GOT3 (cell line): ENCODE data around the gene ARID5A.
"Not testable (repeated sequence)": the region's sequence is repeated elsewhere in the genome, so short reads cannot be mapped to it uniquely, and the experiment has no call there.

Experiments
- DNase-seq: peaks from one replicate; lab custom pipeline; 2025; ENCODE audit warnings: mixed read lengths; lab: John Stamatoyannopoulos, UW

The ARID5A gene

DNA sequence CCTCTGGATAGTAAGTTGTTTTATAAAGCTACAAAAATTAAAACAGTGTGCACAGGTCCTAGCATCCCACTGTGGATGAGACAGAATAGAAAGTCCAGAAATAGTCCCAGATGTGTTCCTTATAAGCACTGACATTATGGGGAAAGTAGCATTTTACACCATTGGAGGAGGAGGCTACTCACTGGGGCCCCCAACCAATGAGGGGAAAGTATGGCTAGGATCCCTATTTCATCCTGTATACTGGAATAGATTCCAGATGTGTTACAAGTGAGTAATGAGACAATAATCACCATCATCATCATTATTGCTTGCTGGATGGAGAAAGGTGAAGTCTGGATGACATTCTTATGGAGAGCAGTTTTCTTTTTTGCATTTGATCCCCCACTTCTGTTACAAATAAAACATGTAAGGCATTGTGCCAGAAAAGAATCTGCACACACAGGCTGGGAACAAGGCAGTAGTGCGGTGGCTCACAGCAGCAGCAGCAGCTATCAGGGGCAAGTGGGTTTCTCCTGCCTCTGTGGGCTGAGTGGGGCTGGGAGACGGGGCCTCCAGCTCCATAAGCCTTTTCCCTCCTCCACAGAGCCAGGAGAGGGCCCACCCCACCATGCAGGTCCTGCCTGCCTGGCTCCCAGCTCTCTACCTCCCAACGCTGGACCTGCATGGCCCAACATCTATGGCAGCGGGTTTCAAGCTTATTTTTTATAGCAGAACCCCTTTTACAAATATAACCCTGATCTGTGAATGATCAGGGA, 5.0 kb downstream of the ARID5A start:
- no peak for DNase-seq

DNA sequence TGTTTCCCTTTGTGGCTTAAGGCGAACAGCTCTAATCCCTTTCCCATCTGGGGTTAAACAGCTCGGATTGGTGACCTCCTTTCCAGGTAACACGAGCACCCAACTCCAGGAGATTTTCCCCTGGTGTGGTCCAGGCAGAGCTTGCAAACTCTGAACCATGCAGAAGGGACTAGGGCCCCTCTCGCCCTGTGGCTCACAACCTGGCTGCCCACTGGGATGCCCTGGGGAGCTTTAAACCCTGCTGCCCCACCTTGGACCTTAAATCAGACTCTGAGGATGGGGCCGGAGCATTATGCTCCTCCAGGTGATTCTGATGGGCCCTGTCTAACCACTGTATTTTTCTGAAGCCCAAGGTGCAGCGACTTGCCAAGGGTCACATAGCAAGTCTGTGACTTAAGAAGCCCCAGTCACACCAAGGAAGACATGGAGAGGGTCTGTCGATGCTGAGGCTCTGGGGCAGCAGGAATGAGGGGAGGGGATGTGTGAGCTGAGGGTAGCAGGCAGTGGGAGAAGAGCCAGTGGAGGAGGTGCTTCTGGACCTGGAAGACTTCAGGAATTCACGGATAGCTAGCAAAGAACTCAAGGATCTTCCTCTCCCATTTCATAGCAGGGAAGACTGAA, 5.9 kb downstream of the ARID5A start:
- no peak for DNase-seq

DNA sequence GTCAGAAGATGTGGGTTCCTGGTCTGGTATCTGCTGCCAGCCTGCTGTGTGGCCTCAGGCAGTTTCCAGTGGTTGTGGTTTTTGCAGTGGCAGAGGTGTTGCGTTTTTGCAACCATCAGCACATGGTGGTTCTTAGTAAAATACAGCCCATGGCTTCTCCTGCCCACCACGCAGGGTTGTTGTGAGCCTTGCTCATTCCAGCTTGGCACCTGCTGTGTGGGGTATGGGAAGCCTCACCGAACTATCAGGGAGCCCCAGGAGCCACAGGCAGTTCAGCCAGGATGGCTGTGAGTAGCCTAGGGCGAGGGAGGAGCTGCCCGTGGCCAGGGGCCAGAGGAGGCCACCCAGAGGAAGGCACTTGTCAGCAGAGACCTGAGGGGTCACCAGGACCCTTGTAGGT, 9.8 kb downstream of the ARID5A start:
- DNase-seq = no peak

DNA sequence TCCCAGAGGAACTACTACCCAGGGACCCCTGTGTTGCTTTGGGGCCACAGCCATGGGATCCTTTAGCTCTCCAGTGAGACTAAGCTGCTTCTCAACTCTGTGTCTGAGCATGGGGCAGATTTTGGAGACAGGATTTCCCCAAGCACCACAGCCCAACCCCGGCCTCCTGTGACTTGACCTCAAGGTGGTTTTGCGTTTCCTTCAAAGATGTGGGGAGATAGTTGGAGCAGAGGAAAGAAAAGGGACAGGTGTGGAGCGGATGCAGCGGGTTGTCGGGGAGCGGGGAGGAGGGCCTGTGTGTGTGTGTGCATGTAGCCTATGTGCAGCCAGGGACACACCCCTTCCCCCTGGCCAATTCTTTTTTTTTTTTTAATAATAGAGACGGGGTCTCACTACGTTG, 10.2 kb downstream of the ARID5A start:
- no peak for DNase-seq

DNA sequence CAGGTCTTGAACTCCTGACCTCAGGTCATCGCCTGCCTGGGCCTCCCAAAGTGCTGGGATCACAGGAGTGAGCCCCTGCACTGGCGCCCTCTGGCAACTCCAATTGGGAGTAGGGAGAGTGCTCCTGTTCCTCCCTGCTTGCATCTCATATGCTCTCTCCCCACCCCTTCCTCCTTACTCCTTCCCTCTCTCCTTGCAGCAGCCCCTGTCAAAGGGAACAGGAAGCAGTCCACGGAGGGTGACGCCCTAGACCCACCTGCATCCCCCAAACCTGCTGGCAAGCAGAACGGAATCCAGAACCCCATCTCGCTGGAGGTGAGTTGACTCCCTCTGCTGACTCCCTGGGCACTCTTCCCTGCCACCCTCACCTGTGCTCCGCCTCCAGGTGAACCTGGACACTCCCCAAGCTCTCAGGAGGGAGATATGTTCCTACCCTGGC, 10.7 kb downstream of the ARID5A start:
- DNase-seq = no peak

DNA sequence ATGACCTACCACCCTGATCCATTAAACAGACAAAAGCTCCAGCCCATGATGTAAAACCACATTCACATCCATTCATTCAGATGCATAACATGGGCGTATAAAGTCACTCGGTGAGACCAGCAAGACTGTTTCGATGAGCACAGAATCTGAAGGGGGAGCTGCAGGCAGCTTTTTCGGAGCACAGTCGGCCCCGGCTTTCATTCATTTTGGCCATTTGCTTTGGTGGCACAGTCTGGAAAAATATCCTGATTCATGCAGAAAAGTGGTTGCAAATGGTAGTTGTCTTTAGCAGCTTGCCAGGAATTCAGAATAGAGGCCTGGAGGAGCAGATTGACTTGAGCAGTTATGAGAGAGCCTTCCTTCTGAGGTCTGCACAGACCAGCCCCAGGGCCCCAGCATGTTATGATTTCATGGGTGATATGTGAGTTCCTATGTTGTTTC, 11.2 kb downstream of the ARID5A start:
- DNase-seq = no peak

DNA sequence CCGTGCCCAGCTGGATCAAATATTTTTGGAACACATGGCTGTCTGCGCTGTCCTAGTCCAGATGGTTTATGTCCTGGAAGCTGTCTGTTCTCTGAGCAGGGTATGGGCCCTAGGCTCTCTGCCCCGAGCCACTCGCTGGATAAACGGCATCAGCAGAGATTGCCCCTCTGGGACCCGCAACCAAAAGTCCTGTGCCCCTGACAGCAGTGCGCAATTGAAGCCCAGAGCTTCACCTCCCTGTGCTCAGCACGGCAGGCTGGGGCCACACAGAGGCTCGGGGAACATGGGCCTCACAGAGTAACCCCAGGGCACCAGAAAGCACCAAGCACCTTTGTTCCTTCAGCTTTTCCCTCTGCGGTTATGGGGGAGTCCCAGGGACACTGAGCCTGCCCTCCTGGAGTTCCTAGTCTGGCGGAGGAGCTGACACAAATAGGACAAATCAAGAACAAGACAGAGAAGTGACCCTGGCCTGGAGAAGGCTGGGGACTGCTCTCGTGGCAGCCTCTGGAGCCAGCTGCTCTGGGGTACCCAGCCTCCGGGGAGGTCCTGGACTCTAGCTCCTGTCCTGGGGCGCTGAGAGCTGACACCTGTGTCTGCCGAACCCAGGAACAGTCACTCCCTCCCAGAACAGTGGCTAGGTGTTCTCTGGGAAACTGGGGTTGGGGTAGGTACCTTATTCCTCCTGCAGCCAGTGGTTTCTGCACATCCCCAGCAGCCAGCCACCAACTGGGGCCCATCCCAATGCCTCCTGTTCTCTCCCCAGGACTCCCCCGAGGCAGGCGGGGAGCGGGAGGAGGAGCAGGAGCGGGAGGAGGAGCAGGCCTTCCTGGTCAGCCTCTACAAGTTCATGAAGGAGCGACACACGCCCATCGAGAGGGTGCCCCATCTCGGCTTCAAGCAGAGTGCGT, 12.3 kb downstream of the ARID5A start:
- DNase-seq = no peak

DNA sequence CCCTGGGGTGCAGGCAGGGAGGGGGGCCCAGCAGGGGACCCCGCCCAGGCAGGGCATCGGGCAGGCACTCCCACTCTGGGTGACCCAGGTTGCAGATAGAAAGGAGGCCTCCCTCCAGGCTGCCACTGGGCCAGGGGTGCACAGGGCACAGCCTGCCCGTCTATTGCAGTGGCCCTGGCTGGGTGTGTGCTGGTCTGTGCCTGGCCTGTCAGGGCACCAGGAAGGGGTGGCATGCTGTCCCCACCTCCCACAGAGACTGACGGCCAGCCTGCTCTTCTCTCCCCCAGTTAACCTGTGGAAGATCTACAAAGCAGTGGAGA, 12.9 kb downstream of the ARID5A start:
- DNase-seq = no peak

DNA sequence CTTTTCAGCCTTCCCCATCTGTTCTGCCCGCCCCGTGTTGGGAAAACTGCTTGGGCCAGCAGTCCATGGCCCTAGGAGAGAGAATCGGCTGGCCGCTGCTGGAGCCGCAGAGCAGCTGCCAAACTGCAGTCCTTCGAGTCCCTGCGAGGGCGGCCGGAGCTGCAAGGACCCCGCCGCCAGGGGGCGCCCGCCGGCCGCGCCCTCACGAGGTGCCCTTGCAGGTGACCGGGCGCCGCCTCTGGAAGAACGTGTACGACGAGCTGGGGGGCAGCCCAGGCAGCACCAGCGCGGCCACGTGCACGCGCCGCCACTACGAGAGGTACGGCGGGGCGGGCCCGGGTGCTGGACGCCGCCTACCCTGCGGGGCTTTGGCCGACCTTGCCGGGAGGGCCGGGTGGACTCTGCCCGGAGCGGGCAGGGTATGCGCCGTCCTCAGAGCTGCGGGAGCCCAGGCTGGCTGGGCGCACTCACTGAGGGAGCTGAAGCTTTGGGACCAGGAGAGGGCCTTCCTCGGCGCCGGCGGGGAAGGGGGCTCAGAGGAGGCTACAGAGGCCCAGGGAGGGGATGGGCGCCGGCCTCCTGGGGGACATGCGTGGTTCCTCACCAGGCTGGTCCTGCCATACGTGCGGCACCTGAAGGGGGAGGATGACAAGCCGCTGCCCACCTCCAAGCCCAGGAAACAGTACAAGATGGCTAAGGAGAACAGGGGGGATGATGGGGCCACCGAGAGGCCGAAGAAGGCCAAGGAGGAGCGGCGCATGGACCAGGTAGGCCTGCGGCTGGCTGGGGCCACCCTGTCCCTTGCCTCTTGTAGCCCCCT, 13.6 kb downstream of the ARID5A start:
- no peak for DNase-seq

DNA sequence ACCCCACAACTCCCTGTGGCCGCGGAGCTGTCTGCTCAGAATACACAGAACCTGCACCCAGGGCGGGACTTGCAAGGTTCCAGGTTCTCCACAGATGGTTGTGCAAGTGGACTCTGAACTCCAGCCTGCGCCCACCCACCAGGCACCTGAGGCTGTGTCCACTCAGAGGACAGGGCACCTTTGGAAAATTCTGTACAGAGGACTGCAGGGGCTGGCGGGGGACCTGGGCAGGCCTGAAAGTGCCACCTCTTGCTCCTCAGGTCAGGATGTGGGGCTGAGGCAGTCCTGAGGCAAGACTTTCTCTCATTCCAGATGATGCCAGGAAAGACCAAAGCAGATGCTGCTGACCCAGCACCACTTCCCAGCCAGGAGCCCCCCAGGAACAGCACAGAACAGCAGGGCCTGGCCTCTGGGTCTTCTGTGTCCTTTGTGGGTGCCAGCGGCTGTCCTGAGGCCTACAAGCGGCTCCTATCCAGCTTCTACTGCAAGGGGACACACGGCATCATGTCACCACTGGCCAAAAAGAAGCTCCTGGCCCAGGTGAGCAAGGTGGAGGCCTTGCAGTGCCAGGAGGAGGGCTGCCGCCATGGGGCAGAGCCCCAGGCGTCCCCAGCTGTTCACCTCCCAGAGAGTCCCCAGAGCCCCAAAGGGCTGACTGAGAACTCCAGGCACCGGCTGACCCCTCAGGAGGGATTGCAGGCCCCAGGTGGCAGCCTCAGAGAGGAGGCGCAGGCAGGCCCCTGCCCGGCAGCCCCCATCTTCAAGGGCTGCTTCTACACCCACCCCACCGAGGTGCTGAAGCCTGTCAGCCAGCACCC, 14.4 kb downstream of the ARID5A start:
- DNase-seq = no peak

DNA sequence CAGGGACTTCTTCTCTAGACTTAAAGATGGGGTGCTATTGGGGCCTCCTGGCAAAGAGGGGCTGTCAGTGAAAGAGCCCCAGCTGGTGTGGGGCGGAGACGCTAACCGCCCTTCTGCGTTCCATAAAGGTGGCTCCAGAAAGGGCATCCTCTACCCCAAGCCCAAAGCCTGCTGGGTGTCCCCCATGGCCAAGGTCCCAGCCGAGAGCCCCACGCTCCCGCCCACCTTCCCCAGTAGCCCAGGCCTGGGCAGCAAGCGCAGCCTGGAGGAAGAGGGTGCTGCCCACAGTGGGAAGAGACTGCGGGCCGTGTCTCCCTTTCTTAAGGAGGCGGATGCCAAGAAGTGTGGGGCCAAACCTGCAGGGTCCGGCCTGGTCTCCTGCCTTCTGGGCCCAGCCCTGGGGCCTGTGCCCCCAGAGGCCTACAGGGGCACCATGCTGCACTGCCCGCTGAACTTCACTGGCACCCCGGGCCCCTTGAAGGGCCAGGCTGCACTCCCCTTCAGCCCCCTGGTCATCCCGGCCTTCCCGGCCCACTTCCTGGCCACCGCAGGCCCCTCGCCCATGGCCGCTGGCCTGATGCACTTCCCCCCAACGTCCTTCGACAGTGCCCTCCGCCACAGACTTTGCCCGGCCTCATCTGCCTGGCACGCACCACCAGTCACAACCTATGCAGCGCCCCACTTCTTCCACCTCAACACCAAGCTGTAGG, 15.2 kb downstream of the ARID5A start:
- DNase-seq = no peak

DNA sequence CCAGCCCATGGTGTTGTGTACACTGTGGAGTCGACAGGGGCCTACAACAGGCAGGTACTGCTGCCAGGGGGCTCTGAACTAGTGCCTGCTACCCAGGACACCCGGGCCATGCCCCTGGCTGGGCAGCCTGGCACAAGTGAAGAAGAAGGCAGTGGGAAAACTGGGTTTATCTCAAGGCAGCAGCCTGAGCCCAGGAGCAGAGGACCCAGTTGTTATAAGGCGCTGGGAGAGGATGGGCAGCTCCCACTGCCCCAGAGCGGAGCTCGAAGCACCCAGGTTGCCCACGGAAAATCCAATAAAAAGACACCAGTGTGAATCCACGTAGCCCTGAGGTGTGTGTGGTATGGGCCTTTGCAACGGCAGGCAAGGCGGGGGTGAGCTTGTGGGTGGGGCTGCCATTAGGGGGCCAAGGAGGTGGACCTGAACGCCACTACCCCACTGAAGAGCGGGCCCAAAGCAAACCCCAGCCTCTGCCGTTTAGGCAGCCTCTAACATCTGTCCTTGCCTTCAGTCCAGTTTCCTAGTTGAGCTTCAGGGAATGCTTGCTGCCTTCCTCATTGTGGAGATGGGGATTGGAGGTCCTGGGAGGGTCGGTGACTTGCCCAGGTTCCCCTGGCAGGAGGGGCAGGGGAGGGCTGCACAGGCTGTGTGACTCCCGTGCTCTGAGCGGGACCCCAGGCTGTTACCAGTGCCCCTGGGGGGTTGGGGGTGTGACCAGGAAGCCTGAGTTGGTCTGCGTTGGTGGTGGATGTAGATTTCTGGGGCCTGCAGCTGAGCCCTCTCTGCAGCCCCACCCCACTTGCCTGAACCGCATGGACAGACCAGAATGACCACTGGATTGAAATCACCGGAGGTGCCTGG, 16.0 kb downstream of the ARID5A start:
- DNase-seq = no peak

DNA sequence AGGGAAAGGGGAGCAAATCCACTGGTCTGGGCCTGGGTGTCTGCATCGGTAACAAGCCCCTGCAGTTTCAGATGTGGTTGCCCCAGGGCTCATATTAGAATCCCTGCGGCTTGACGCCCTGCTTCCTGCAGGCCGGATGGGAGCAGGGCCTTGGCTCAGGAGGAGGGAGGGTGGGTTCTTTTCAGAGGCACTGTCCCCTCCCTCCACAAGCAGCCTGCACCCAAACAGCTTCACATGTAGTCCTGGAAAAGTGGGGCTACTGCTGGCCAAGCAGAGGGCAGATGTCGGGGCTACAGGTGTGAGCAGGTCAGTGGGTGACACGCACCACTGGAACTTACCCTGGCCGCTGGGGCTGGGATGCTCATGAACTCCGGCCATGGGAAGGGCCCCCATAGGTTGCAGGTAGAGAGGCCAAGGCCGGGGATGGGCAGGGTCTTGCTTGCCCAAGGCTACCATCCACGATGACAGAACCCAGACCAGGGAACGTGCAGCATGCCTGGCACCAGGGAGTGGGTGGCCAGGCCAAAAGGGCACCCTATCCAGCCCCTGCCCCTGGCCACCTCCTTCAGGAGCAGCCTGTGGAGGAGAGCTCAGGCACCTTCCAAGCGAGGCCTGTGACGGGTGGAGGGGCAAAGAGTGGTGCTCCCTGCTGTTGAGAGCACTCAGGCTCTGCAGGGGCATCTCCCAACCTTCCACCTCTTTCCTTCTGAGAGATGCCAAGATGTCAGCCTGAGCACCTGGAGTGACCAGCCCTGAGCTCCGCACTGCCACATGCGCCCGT, 16.8 kb downstream of the ARID5A start:
- DNase-seq = no peak

DNA sequence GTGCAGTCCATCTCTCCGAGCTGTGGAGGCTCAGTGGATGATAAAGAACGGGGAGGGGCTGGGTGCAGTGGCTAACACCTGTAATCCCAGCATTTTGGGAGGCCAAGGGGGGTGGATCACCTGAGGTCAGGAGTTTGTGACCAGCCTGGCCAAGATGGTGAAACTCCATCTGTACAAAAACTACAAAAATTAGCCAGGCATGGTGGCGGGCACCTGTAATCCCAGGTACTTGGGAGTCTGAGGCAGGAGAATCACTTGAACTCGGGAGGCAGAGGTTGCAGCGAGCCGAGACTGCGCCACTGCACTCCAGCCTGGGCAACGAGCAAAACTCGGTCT, 17.4 kb downstream of the ARID5A start:
- DNase-seq = not testable (repeated sequence)

DNA sequence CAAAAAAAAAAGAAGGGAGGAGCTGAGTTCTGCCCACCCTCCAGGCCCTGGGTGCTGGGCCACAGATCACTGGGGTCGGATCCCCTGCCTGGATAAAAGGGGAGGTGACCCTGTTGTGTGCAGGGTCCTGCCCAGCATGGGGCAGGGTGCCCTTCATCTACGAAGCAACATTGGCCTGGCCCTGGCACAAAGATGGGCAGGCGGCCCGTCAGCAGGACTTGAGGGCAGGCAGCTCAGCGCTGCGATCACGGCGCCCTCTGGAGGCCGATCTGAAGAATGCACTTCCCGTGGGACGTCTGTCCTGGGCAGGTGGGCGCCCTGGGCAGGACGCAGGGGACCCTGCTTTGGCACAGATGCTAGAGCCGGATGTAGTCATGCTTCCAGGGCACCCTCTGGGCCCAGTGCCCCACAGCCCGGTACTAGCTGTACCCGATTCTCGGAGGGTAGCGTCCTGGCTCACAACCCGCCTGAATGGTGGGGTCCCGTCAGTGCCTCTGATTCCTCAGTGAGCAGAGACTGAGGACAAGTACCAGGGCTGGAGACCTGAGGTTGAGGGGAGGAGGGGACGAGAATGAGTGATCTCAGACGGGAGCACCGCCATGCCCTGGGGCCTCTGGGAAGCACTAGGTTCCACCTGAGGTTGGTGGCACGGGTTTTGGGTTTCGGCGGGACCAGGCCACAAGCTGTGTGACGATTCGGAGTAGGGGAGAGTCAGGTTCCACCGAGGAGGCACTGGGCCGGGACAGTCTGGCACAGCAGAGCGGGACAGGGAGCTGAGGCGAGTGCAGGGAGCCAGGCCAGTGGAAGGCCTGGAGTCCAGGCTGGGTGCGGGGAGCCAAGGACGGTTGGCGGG, 18.0 kb downstream of the ARID5A start:
- DNase-seq = no peak

DNA sequence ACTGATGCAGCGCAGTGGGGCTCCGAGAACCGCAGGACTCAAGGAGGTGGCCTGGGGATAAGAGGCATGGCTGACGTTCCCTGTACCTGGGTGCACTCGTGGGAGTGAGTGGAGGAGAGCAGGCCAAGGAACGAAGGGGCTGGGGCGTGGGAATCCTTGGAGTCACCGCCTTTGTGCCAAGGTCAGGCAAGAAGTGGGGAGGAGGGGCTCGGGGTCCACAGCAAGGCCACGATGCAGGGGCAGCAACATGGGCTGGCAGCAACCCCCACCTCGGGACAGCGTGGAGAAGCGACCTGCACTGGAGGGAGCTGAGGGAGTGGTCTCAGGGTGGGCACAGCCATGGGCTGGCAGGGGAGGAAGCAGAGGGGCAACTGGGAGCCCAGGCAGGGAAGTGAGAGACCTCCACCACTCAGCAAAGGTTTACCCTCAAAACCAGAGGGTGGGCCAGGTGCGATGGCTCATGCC, 18.6 kb downstream of the ARID5A start:
- no peak for DNase-seq

DNA sequence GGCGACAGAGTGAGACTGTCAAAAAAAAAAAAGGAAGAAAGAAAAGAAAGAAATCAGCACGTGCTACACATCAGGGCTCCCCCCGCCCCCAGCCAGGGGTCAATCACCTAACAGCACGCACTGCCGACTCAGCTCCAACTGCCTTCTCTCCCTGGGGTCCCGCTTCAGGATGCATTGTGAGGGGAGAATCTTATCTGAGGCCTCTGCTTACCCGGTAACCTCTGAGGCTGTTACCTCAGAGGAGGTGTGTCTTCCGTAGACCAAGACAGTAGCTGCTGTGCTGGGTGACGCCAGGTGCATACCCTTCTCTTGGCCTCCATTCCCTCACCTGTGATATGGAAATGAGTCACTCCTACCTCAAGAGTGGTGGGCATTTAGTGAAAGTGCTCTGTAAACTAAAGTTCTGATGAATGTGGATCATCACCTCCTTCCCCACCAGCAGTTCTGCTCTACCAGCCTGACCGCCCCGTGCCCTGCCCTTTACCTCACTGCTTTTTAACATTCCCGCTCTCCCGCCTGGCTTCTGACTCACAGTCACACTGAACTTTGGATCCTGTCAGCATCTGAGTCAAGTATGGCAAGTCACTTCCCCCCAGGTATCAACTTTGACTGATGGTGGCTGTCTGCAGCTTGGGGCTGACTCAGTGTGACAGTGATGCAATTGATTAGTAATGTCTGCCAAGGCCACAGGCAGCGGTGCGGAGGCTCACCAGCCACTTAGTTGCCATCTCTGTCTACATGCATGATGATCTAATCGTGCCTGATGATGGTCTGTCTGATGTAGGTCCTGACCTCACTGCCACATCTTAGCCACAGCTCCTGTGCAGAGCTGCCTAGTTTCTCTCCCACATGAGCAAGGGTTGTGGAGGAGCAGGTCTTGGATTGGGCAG, 20.1 kb downstream of the ARID5A start:
- peak; percentile 37 for DNase-seq
